ENCODE results near the gene KXD1.

The KXD1 gene

GRCh38 chr19:18557411-18558201 lies at the start of gene KXD1:
Gene KXD1, plus strand, starts transcription at chr19:18557870. Its CDS starts 4,187 bp downstream, at chr19:18562057.
- Histone ChIP-seq H3K9ac (ENCODE audit: insufficient read length, low read depth) (peak within 1 kb of the TSS; percentile 92), H3K4me3 (ENCODE audit: insufficient read length, low read depth) (peak within 1 kb of the TSS; percentile 82), H3K36me3 (ENCODE audit: insufficient read depth, insufficient read length, low read length) (peaks cover 21% of the 10 kb centered on the region), H3K27me3 (ENCODE audit: insufficient read depth, insufficient read length) (no peaks in the 10 kb centered on the region), H3K4me1 (ENCODE audit: insufficient read depth, insufficient read length) (peaks cover 3% of the 10 kb centered on the region), H3K9me3 (ENCODE audit: insufficient read depth, low read length) (no peaks in the 10 kb centered on the region)
- TF ChIP-seq ZNF274 (IDR thresholded peaks at IDR 0.05; ENCODE audit: low read depth, low read length), result no peak
- no peak for TF ChIP-seq SUZ12 (IDR thresholded peaks at IDR 0.05; ENCODE audit: extremely low read depth, insufficient read depth, insufficient read length)
- peak; percentile 90 for DNase-seq (ENCODE audit: low read depth, low spot score)

GRCh38 chr19:18508585-18508984 lies 49.1 kb upstream of the KXD1 start:
- H3K27me3 ChIP-seq (ENCODE audit: insufficient read depth, insufficient read length), result no peaks in the 10 kb centered on the region
- TF ChIP-seq ZNF274 (IDR thresholded peaks at IDR 0.05; ENCODE audit: low read depth, low read length) (no peak), YY1 (IDR thresholded peaks at IDR 0.05; ENCODE audit: insufficient read depth, insufficient read length) (no peak), SUZ12 (IDR thresholded peaks at IDR 0.05; ENCODE audit: extremely low read depth, insufficient read depth, insufficient read length) (no peak)
- peaks cover 3% of the 10 kb centered on the region for H3K36me3 ChIP-seq (ENCODE audit: insufficient read depth, insufficient read length, low read length)
- no peak overlapping the region for H3K9ac ChIP-seq (ENCODE audit: insufficient read length, low read depth)
- no peak overlapping the region for H3K4me3 ChIP-seq (ENCODE audit: insufficient read length, low read depth)
- DNase-seq (ENCODE audit: low read depth, low spot score), result no peak
- peaks cover 33% of the 10 kb centered on the region for H3K4me1 ChIP-seq (ENCODE audit: insufficient read depth, insufficient read length)
- no peaks in the 10 kb centered on the region for H3K9me3 ChIP-seq (ENCODE audit: insufficient read depth, low read length)

GRCh38 chr19:18510216-18510615 lies 47.5 kb upstream of the KXD1 start:
- TF ChIP-seq SUZ12 (IDR thresholded peaks at IDR 0.05; ENCODE audit: extremely low read depth, insufficient read depth, insufficient read length) (no peak), ZNF274 (IDR thresholded peaks at IDR 0.05; ENCODE audit: low read depth, low read length) (no peak), YY1 (IDR thresholded peaks at IDR 0.05; ENCODE audit: insufficient read depth, insufficient read length) (no peak)
- H3K4me1 ChIP-seq (ENCODE audit: insufficient read depth, insufficient read length), result peaks cover 32% of the 10 kb centered on the region
- no peak overlapping the region for H3K4me3 ChIP-seq (ENCODE audit: insufficient read length, low read depth)
- H3K9me3 ChIP-seq (ENCODE audit: insufficient read depth, low read length), result no peaks in the 10 kb centered on the region
- peaks cover 9% of the 10 kb centered on the region for H3K36me3 ChIP-seq (ENCODE audit: insufficient read depth, insufficient read length, low read length)
- DNase-seq (ENCODE audit: low read depth, low spot score), result no peak
- no peaks in the 10 kb centered on the region for H3K27me3 ChIP-seq (ENCODE audit: insufficient read depth, insufficient read length)
- peak overlapping the region; percentile 2 for H3K9ac ChIP-seq (ENCODE audit: insufficient read length, low read depth)

DNA sequence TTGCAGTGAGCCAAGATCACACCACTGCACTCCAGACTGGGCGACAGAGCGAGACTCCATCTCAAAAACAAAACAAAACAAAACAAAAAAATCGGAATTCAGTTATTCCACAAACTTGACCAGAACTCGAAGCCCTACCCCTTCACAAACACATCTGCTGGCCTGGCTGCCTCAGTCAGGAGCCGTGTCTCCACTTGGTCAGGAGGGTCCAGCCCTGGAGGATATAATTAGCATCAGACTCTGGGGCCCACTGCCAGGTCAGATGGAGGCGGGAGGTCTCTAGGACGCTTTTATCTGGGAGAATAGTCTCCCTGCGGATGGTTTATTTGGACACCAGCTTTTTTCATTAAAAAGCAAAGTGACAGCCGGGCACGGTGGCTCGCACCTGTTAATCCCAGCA lies 43.8 kb upstream of the KXD1 start:
- Histone ChIP-seq H3K27me3 (ENCODE audit: insufficient read depth, insufficient read length) (no peaks in the 10 kb centered on the region), H3K36me3 (ENCODE audit: insufficient read depth, insufficient read length, low read length) (peaks cover 9% of the 10 kb centered on the region), H3K4me3 (ENCODE audit: insufficient read length, low read depth) (no peak overlapping the region), H3K9me3 (ENCODE audit: insufficient read depth, low read length) (no peaks in the 10 kb centered on the region), H3K4me1 (ENCODE audit: insufficient read depth, insufficient read length) (peaks cover 32% of the 10 kb centered on the region), H3K9ac (ENCODE audit: insufficient read length, low read depth) (no peak overlapping the region)
- DNase-seq (ENCODE audit: low read depth, low spot score), result no peak
- TF ChIP-seq YY1 (IDR thresholded peaks at IDR 0.05; ENCODE audit: insufficient read depth, insufficient read length) (no peak), SUZ12 (IDR thresholded peaks at IDR 0.05; ENCODE audit: extremely low read depth, insufficient read depth, insufficient read length) (no peak), ZNF274 (IDR thresholded peaks at IDR 0.05; ENCODE audit: low read depth, low read length) (no peak)

DNA sequence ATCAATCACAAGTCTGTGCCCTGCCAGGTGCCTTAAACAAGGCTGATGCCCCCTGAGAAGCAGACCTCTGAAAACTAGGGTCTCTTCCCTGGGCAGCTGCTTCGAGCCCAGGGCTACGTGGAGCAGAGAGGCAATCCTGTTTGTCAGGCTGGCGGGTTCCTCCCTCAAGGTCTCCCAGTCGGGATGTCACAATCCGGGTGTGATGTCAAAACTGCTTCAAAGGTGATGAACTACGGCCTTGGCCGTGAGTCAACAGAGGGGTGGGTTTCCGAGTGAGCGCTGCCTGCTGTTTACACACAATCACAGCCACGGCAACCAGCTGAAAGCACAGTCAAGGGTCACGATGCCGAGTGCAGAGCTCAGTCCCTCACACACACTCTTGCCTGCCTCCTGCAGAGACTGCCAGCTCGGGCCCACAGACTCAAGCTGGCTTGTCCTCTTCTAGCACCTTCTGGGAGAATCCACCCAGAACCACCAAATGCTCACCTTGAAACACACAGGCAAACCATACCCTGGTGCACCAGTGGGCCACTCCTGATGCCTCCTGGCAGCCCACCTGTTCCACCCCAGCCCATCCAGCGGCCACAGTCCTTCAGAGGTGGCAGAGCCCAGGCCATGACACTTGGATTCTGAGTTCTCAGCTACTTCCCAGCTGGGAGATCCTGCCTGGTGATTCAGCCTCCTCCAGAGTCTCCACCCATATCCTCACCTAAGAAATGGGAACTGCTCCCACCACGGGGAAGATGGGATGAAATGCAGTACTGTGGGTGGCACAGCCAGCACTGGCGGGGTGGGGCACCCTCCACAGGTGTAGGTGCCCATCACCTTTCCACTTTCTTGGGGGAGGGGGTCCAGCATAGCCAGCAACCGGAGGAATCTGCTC lies 42.6 kb upstream of the KXD1 start:
- Histone ChIP-seq H3K9ac (ENCODE audit: insufficient read length, low read depth) (peak overlapping the region; percentile 34), H3K4me3 (ENCODE audit: insufficient read length, low read depth) (no peak overlapping the region), H3K27me3 (ENCODE audit: insufficient read depth, insufficient read length) (no peaks in the 10 kb centered on the region), H3K36me3 (ENCODE audit: insufficient read depth, insufficient read length, low read length) (peaks cover 12% of the 10 kb centered on the region), H3K4me1 (ENCODE audit: insufficient read depth, insufficient read length) (peaks cover 32% of the 10 kb centered on the region), H3K9me3 (ENCODE audit: insufficient read depth, low read length) (no peaks in the 10 kb centered on the region)
- DNase-seq (ENCODE audit: low read depth, low spot score), result no peak
- no peak for TF ChIP-seq YY1 (IDR thresholded peaks at IDR 0.05; ENCODE audit: insufficient read depth, insufficient read length)
- no peak for TF ChIP-seq SUZ12 (IDR thresholded peaks at IDR 0.05; ENCODE audit: extremely low read depth, insufficient read depth, insufficient read length)
- no peak for TF ChIP-seq ZNF274 (IDR thresholded peaks at IDR 0.05; ENCODE audit: low read depth, low read length)

GRCh38 chr19:18515959-18516358 lies 41.7 kb upstream of the KXD1 start:
- no peaks in the 10 kb centered on the region for H3K27me3 ChIP-seq (ENCODE audit: insufficient read depth, insufficient read length)

GRCh38 chr19:18517606-18518005 lies 40.1 kb upstream of the KXD1 start:
- Histone ChIP-seq H3K9ac (ENCODE audit: insufficient read length, low read depth) (no peak overlapping the region), H3K9me3 (ENCODE audit: insufficient read depth, low read length) (no peaks in the 10 kb centered on the region), H3K36me3 (ENCODE audit: insufficient read depth, insufficient read length, low read length) (peaks cover 12% of the 10 kb centered on the region), H3K4me1 (ENCODE audit: insufficient read depth, insufficient read length) (peaks cover 29% of the 10 kb centered on the region), H3K27me3 (ENCODE audit: insufficient read depth, insufficient read length) (no peaks in the 10 kb centered on the region), H3K4me3 (ENCODE audit: insufficient read length, low read depth) (no peak overlapping the region)
- DNase-seq (ENCODE audit: low read depth, low spot score), result no peak
- TF ChIP-seq SUZ12 (IDR thresholded peaks at IDR 0.05; ENCODE audit: extremely low read depth, insufficient read depth, insufficient read length) (no peak), YY1 (IDR thresholded peaks at IDR 0.05; ENCODE audit: insufficient read depth, insufficient read length) (no peak), ZNF274 (IDR thresholded peaks at IDR 0.05; ENCODE audit: low read depth, low read length) (no peak)

More at GRCh38 chr19:18515959-18516358, 41.7 kb upstream of the KXD1 start:
- peaks cover 29% of the 10 kb centered on the region for H3K4me1 ChIP-seq (ENCODE audit: insufficient read depth, insufficient read length)
- H3K4me3 ChIP-seq (ENCODE audit: insufficient read length, low read depth), result no peak overlapping the region
- no peak overlapping the region for H3K9ac ChIP-seq (ENCODE audit: insufficient read length, low read depth)
- no peak for DNase-seq (ENCODE audit: low read depth, low spot score)
- TF ChIP-seq SUZ12 (IDR thresholded peaks at IDR 0.05; ENCODE audit: extremely low read depth, insufficient read depth, insufficient read length) (no peak), ZNF274 (IDR thresholded peaks at IDR 0.05; ENCODE audit: low read depth, low read length) (no peak), YY1 (IDR thresholded peaks at IDR 0.05; ENCODE audit: insufficient read depth, insufficient read length) (no peak)
- H3K36me3 ChIP-seq (ENCODE audit: insufficient read depth, insufficient read length, low read length), result peaks cover 12% of the 10 kb centered on the region
- H3K9me3 ChIP-seq (ENCODE audit: insufficient read depth, low read length), result no peaks in the 10 kb centered on the region

Data from NT2/D1 (cell line).